ENCODE measurements around the gene YWHAG.
"Not testable (repeated sequence)": the region's sequence is repeated elsewhere in the genome, so short reads cannot be mapped to it uniquely, and the experiment has no call there.

DNA sequence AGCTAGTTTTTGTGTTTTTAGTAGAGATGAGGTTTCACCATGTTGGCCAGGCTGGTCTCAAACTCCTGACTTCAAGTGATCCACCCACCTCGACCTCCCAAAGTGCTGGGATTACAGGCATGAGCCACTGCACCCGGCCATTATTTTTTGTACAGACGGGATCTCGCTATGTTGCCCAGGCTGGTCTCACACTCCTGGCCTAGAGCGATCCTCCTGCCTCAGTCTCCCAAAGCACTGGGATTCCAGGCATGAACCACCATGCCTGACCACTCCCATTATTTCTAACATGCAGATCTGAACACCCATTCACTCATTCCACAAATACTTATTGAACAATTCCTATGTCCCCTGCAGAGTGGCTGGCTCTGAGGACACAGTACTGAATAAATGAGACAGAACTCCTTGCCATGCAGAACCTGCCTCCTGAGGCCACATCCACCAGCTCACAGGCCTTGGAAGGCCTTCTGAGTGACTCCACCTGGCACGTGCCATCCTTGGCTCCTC is 67.9 kb downstream of the YWHAG start:
- TF ChIP-seq, protein P1, sequence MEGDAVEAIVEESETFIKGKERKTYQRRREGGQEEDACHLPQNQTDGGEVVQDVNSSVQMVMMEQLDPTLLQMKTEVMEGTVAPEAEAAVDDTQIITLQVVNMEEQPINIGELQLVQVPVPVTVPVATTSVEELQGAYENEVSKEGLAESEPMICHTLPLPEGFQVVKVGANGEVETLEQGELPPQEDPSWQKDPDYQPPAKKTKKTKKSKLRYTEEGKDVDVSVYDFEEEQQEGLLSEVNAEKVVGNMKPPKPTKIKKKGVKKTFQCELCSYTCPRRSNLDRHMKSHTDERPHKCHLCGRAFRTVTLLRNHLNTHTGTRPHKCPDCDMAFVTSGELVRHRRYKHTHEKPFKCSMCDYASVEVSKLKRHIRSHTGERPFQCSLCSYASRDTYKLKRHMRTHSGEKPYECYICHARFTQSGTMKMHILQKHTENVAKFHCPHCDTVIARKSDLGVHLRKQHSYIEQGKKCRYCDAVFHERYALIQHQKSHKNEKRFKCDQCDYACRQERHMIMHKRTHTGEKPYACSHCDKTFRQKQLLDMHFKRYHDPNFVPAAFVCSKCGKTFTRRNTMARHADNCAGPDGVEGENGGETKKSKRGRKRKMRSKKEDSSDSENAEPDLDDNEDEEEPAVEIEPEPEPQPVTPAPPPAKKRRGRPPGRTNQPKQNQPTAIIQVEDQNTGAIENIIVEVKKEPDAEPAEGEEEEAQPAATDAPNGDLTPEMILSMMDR (IDR thresholded peaks at IDR 0.05), result not testable (repeated sequence)
- TF ChIP-seq, protein P2, sequence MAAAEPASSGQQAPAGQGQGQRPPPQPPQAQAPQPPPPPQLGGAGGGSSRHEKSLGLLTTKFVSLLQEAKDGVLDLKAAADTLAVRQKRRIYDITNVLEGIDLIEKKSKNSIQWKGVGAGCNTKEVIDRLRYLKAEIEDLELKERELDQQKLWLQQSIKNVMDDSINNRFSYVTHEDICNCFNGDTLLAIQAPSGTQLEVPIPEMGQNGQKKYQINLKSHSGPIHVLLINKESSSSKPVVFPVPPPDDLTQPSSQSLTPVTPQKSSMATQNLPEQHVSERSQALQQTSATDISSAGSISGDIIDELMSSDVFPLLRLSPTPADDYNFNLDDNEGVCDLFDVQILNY (CRISPR knock-in tag; IDR thresholded peaks at IDR 0.05), result not testable (repeated sequence)
- TF ChIP-seq, protein P3, sequence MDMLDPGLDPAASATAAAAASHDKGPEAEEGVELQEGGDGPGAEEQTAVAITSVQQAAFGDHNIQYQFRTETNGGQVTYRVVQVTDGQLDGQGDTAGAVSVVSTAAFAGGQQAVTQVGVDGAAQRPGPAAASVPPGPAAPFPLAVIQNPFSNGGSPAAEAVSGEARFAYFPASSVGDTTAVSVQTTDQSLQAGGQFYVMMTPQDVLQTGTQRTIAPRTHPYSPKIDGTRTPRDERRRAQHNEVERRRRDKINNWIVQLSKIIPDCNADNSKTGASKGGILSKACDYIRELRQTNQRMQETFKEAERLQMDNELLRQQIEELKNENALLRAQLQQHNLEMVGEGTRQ (CRISPR knock-in tag; IDR thresholded peaks at IDR 0.05), result not testable (repeated sequence)
- TF ChIP-seq RELA (CRISPR knock-in tag; IDR thresholded peaks at IDR 0.05; ENCODE audit: borderline replicate concordance); NR1H2 (CRISPR knock-in tag; IDR thresholded peaks at IDR 0.05); SMAD4 (CRISPR knock-in tag; IDR thresholded peaks at IDR 0.05); NFE2L1 (CRISPR knock-in tag; IDR thresholded peaks at IDR 0.05); ZNF138 (CRISPR knock-in tag; conservative IDR thresholded peaks at IDR 0.05); TEAD4 (CRISPR knock-in tag; IDR thresholded peaks at IDR 0.05): not testable (repeated sequence)
- TF ChIP-seq, protein P4, sequence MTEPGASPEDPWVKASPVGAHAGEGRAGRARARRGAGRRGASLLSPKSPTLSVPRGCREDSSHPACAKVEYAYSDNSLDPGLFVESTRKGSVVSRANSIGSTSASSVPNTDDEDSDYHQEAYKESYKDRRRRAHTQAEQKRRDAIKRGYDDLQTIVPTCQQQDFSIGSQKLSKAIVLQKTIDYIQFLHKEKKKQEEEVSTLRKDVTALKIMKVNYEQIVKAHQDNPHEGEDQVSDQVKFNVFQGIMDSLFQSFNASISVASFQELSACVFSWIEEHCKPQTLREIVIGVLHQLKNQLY (CRISPR knock-in tag; IDR thresholded peaks at IDR 0.05), result not testable (repeated sequence)
- TF ChIP-seq, protein P5, sequence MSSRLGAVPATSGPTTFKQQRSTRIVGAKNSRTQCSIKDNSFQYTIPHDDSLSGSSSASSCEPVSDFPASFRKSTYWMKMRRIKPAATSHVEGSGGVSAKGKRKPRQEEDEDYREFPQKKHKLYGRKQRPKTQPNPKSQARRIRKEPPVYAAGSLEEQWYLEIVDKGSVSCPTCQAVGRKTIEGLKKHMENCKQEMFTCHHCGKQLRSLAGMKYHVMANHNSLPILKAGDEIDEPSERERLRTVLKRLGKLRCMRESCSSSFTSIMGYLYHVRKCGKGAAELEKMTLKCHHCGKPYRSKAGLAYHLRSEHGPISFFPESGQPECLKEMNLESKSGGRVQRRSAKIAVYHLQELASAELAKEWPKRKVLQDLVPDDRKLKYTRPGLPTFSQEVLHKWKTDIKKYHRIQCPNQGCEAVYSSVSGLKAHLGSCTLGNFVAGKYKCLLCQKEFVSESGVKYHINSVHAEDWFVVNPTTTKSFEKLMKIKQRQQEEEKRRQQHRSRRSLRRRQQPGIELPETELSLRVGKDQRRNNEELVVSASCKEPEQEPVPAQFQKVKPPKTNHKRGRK (CRISPR knock-in tag; IDR thresholded peaks at IDR 0.05; ENCODE audit: borderline replicate concordance), result not testable (repeated sequence)
- TF ChIP-seq, protein P6, sequence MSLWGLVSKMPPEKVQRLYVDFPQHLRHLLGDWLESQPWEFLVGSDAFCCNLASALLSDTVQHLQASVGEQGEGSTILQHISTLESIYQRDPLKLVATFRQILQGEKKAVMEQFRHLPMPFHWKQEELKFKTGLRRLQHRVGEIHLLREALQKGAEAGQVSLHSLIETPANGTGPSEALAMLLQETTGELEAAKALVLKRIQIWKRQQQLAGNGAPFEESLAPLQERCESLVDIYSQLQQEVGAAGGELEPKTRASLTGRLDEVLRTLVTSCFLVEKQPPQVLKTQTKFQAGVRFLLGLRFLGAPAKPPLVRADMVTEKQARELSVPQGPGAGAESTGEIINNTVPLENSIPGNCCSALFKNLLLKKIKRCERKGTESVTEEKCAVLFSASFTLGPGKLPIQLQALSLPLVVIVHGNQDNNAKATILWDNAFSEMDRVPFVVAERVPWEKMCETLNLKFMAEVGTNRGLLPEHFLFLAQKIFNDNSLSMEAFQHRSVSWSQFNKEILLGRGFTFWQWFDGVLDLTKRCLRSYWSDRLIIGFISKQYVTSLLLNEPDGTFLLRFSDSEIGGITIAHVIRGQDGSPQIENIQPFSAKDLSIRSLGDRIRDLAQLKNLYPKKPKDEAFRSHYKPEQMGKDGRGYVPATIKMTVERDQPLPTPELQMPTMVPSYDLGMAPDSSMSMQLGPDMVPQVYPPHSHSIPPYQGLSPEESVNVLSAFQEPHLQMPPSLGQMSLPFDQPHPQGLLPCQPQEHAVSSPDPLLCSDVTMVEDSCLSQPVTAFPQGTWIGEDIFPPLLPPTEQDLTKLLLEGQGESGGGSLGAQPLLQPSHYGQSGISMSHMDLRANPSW (CRISPR knock-in tag; conservative IDR thresholded peaks at IDR 0.05; ENCODE audit: low read depth), result not testable (repeated sequence)
